Measurements from ENCODE around the gene SRRM3. TPM values are rescaled to one million over a fixed set of nuclear protein-coding genes. Genes with fewer than 3 reads are reported as not detected.
A peak's percentile ranks its signal among the peaks of the same experiment; 100 is the strongest.

Gene SRRM3
- total and polyA plus RNA-seq, 2 experiments from 2014 or later: 8.6 to 13.8 TPM

DNA sequence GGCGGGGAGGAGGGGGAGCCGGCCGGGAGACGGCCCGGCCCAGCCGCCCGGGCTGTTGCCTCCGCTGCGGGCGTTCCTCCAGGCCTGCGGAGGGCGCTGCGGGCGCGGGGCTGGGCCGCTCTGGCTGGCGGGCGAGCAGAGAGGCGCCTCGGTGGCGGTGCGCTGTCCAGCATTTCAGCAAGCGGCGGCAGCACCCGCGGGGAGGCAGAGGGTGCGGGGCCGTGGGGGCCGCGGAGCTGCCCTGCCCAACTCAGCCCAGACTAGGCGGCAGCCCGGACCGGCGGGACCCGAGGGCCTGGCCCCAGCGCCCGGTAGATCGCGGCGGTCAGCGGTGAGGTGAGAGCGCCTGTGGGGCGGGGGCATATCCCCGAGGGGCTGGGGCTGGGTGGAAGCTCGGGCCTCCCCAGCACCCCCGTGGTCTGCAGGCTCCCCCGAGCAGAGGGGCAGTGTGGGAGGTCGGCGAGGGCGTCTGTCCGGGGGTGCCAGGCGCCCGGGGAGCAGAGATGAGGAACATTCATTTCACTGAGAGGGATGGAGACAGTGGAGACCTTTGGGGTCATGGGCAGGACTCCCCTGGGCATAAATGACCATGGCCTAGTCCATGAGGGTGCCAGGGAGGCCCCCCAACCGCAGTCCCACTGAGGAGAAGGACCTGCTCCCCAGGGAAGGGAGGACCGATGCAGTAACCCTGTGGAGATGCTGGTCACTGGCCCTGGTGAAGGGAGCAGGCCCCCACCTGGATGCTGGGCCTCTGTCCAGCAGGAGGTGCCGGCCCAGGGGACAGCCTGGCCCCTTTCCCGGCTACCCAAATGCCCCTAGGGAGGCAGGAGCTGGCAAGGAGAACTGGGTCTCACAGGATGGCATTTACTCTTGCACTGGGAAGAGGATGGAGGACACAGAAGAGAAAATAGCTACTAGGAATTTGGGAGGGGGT is at the start of gene SRRM3 (continued):
- TF ChIP-seq, protein P1, sequence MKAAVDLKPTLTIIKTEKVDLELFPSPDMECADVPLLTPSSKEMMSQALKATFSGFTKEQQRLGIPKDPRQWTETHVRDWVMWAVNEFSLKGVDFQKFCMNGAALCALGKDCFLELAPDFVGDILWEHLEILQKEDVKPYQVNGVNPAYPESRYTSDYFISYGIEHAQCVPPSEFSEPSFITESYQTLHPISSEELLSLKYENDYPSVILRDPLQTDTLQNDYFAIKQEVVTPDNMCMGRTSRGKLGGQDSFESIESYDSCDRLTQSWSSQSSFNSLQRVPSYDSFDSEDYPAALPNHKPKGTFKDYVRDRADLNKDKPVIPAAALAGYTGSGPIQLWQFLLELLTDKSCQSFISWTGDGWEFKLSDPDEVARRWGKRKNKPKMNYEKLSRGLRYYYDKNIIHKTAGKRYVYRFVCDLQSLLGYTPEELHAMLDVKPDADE (IDR thresholded peaks at IDR 0.05): peak; percentile 21; the same call in 1 of the 2 replicates

DNA sequence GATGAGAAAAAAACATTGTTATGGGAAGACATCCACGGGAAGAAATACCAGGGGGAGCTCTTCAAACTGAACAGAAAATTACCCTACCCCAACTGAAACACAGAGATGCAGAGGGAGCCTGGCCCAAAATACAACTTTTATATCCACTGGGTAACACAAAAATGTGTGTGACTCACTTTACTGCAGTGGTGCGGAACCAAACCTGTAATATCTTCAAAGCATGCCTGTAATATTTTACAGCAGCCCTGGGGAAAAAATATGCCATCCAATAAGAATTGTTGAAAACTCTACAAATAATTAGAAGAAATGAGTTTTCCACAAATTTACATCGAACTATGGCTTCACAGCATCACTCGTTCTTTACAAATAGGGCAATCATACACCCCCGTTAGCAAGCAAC is 49.8 kb upstream of the SRRM3 start:
- H3K9me3 Mint-ChIP-seq: no peaks in the 10 kb centered on the region
- H3K79me2 ChIP-seq (replicated peaks; ENCODE audit: insufficient read depth): no peaks in the 10 kb centered on the region
- no peak overlapping the region for H3K4me2 ChIP-seq
- no peak overlapping the region for H3K27ac Mint-ChIP-seq
- ATAC-seq (no peak), DNase-seq (ENCODE audit: low spot score) (no peak)
- peaks cover 3% of the 10 kb centered on the region for H3K27me3 Mint-ChIP-seq (ENCODE audit: insufficient read depth, low read depth, poor library complexity)
- no peaks in the 10 kb centered on the region for H3K27me3 ChIP-seq (ENCODE audit: insufficient read depth)
- H4K20me1 ChIP-seq (replicated peaks; ENCODE audit: insufficient read depth): no peaks in the 10 kb centered on the region
- H2AFZ ChIP-seq: no peak overlapping the region
- peaks cover 10% of the 10 kb centered on the region; the same call in 2 of the 3 replicates for H3K4me1 Mint-ChIP-seq
- H3F3A ChIP-seq (replicated peaks; ENCODE audit: low read depth): no peaks in the 10 kb centered on the region
- peaks cover 4% of the 10 kb centered on the region; the same call in 2 of the 3 replicates for H3K36me3 Mint-ChIP-seq (ENCODE audit: low read depth)
- H3K9me2 ChIP-seq (ENCODE audit: insufficient read depth): no peaks in the 10 kb centered on the region
- no peaks in the 10 kb centered on the region for H3K4me1 ChIP-seq (ENCODE audit: insufficient read depth)
- no peak overlapping the region for H3K4me3 Mint-ChIP-seq
- no peak overlapping the region for H3K27ac ChIP-seq (ENCODE audit: low read depth)
- H3K4me3 ChIP-seq: no peak overlapping the region
- H3K36me3 ChIP-seq (ENCODE audit: insufficient read depth): no peaks in the 10 kb centered on the region
- TF ChIP-seq EZH2 (IDR thresholded peaks at IDR 0.05; ENCODE audit: low read depth, unreplicated experiment) (no peak), EZH2phosphoT487 (IDR thresholded peaks at IDR 0.05; ENCODE audit: unreplicated experiment) (no peak), POLR2AphosphoS5 (IDR thresholded peaks at IDR 0.05; ENCODE audit: low read depth) (no peak), ZNF114 (CRISPR knock-in tag; IDR thresholded peaks at IDR 0.05) (no peak), CREB1 (CRISPR knock-in tag; IDR thresholded peaks at IDR 0.05; ENCODE audit: low read depth) (no peak), JUNB (IDR thresholded peaks at IDR 0.05; ENCODE audit: unreplicated experiment) (no peak)
- TF ChIP-seq, protein P2, sequence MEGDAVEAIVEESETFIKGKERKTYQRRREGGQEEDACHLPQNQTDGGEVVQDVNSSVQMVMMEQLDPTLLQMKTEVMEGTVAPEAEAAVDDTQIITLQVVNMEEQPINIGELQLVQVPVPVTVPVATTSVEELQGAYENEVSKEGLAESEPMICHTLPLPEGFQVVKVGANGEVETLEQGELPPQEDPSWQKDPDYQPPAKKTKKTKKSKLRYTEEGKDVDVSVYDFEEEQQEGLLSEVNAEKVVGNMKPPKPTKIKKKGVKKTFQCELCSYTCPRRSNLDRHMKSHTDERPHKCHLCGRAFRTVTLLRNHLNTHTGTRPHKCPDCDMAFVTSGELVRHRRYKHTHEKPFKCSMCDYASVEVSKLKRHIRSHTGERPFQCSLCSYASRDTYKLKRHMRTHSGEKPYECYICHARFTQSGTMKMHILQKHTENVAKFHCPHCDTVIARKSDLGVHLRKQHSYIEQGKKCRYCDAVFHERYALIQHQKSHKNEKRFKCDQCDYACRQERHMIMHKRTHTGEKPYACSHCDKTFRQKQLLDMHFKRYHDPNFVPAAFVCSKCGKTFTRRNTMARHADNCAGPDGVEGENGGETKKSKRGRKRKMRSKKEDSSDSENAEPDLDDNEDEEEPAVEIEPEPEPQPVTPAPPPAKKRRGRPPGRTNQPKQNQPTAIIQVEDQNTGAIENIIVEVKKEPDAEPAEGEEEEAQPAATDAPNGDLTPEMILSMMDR (conservative IDR thresholded peaks at IDR 0.05; ENCODE audit: low read depth in 2 of 2): no peak
- TF ChIP-seq, protein P3, sequence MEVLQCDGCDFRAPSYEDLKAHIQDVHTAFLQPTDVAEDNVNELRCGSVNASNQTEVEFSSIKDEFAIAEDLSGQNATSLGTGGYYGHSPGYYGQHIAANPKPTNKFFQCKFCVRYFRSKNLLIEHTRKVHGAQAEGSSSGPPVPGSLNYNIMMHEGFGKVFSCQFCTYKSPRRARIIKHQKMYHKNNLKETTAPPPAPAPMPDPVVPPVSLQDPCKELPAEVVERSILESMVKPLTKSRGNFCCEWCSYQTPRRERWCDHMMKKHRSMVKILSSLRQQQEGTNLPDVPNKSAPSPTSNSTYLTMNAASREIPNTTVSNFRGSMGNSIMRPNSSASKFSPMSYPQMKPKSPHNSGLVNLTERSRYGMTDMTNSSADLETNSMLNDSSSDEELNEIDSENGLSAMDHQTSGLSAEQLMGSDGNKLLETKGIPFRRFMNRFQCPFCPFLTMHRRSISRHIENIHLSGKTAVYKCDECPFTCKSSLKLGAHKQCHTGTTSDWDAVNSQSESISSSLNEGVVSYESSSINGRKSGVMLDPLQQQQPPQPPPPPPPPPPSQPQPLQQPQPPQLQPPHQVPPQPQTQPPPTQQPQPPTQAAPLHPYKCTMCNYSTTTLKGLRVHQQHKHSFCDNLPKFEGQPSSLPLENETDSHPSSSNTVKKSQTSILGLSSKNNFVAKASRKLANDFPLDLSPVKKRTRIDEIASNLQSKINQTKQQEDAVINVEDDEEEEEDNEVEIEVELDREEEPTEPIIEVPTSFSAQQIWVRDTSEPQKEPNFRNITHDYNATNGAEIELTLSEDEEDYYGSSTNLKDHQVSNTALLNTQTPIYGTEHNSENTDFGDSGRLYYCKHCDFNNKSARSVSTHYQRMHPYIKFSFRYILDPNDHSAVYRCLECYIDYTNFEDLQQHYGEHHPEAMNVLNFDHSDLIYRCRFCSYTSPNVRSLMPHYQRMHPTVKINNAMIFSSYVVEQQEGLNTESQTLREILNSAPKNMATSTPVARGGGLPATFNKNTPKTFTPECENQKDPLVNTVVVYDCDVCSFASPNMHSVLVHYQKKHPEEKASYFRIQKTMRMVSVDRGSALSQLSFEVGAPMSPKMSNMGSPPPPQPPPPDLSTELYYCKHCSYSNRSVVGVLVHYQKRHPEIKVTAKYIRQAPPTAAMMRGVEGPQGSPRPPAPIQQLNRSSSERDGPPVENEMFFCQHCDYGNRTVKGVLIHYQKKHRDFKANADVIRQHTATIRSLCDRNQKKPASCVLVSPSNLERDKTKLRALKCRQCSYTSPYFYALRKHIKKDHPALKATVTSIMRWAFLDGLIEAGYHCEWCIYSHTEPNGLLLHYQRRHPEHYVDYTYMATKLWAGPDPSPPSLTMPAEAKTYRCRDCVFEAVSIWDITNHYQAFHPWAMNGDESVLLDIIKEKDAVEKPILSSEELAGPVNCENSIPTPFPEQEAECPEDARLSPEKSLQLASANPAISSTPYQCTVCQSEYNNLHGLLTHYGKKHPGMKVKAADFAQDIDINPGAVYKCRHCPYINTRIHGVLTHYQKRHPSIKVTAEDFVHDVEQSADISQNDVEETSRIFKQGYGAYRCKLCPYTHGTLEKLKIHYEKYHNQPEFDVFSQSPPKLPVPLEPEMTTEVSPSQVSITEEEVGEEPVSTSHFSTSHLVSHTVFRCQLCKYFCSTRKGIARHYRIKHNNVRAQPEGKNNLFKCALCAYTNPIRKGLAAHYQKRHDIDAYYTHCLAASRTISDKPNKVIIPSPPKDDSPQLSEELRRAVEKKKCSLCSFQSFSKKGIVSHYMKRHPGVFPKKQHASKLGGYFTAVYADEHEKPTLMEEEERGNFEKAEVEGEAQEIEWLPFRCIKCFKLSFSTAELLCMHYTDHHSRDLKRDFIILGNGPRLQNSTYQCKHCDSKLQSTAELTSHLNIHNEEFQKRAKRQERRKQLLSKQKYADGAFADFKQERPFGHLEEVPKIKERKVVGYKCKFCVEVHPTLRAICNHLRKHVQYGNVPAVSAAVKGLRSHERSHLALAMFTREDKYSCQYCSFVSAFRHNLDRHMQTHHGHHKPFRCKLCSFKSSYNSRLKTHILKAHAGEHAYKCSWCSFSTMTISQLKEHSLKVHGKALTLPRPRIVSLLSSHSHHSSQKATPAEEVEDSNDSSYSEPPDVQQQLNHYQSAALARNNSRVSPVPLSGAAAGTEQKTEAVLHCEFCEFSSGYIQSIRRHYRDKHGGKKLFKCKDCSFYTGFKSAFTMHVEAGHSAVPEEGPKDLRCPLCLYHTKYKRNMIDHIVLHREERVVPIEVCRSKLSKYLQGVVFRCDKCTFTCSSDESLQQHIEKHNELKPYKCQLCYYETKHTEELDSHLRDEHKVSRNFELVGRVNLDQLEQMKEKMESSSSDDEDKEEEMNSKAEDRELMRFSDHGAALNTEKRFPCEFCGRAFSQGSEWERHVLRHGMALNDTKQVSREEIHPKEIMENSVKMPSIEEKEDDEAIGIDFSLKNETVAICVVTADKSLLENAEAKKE (CRISPR knock-in tag; IDR thresholded peaks at IDR 0.05): no peak
- TF ChIP-seq, protein P1 (IDR thresholded peaks at IDR 0.05): no peak

Data from GM23338 (cell line).